Activated CD4-positive, alpha-beta T cell treated with anti-CD3 and anti-CD28 coated beads, Interleukin-2, amount 50 U/mL, for 16 hours (primary cell): Measurements from ENCODE around the gene SCAMP5.

Experiments used
- DNase-seq: peaks from one replicate; pipeline ENCODE4 v3.0.0-alpha.2; 2020

Gene SCAMP5, protein sequence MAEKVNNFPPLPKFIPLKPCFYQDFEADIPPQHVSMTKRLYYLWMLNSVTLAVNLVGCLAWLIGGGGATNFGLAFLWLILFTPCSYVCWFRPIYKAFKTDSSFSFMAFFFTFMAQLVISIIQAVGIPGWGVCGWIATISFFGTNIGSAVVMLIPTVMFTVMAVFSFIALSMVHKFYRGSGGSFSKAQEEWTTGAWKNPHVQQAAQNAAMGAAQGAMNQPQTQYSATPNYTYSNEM

DNA sequence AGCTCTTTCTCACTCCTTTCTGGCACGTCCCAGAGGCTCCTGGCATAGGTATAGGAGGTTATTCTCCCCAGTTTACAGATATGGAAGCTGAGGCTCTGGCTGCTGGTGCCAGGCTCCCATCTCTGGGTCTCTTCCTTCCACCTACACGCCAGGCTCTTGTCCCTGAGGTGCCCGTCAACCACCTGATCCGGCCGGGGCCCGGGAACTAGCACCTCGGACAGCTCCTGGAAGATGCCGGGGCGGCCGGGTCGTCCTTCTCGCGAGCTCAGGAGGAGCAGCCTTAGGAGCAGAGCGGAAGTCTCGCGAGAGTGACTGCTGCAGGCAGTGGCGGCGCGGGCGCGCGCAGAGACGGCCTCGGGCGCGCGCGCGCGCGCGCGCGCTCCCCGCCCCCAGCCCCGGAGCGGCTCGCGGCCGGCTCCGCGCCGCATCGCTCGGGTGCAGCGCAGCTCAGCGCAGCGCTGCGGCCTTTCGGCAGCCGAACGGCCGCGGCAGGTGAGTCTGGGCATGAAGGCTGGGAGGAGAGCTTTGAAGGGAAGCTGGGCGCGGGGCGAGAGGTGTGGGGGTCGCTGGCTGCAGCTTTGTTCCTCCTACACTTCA, at the start of gene SCAMP5:
TSS of gene SCAMP5 (plus strand) at position 382 of the 597 bp plus-strand sequence. CDS start 16,277 bp downstream, outside the sequence.
- DNase-seq = peak; percentile 95

DNA sequence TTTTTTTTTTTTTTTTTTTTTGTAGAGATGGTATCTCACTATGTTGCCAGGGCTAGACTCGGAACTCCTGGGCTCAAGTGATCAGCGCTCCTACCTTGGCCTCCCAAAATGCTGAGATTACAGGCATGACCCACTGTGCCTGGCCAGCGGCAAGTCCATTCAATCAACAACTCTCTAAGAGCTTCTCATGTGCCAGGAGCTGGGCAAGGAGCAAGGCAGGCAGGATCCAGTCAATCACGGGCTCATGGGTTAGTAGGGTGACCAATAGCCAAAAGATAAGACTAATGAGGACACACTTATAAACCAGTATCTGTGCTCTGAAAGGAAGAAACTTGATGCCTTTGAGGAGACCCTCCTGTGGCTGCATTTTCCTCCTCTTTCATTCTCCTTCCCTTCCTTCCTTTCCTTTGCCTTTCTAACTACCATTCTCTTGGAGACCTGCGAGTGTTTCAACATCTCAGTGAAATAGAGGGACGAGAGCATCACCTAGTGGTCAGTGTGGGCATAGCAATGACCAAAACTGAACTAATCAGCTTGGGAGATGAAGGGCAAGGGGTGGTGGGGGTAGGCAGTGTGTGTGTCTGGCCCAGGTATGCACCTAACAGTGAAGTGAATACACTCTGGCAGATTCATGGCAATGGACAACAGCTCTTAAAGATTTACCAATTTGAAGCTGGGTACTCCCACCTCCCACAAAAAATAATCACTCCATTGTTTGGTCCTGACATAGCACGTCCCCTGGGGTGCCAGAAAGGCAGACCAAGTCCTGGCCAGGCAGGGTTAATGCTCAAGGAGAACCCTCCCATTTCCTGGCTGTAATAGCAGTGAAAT, 45.1 kb upstream of the SCAMP5 start:
- DNase-seq = peak; percentile 82

DNA sequence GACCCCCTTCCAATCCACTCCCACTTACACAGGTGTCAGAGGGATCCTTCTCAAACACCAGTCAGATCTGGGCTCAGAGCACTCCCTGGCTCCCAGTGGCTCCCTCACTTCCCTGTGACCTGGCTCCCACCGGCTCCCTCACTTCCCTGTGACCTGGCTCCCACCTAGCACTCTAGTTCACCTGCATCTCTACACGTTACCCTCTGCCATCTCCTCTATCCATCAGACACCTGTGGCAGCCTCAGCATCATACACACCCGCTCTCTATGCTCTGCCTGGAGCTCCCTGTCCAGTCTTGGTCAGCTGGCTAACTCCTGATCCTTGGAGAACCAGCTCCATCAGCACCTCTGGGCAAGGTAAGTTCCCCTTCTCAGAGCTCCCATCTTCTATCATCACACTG, 44.4 kb upstream of the SCAMP5 start:
- no peak for DNase-seq

DNA sequence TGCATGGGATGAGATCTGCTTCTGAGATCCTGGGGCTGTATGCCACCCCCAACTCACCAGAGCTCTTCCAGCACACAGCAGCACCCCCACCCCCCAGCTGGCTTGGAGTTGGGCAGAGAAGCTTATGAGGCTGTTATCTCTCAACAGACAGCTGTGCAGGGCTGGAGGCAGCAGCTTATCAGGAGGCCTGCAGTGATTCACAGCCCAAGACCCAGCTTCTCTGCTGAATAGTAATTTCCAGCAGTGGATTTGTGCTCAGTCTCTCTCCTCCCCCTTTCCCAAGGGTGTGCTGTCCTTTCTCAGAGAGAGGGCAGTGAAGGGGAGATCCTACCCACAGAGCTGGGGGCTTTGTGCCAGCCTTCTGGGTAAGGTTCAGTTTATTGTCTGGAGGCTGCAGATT, 40.8 kb upstream of the SCAMP5 start:
- no peak for DNase-seq

GRCh38 chr15:74955017-74955416, 40.3 kb upstream of the SCAMP5 start:
- DNase-seq = no peak

- peak; percentile 75 for DNase-seq
Observed at GRCh38 chr15:74955796-74956647, 39.3 kb upstream of the SCAMP5 start.

DNA sequence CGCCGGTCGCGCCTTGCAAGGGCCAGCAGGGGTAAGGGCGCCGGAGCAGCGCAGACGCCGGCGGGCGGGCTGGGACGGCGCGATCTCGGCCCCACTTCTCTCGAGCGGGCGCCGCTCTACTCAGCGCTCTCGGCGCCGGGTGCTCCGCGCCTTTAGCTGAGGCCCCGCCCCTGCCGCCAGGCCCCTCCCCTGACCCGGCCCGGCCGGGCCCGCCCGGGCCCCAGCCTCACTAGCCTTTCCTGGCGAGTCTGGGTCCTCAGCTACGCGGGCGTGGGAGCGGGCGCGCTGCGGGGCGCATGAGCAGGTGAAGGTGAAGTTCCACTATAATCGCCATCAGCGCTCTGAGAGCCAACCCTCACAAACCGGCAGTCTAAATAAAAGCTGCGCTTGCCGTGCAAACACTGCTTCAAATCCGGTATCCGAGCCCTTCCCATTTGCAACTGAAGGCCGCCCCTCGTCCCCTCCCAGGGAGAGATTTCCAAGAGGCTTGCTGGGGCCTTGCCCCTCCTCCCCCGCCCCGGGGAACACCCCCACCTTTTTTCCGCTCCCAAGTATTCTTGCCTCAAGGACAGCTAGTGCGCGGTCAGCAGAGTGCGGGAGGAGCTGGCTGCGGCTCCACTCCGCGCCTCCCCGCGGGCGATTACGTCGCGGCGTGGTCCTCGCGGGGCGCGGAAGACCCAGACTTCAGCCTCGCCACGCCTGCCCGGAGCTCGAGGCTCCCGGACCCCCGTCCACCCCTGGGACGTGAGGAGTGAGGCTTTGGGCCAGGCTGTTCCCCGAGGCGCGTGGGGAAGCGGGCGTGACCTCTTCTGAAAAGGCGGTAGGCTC, 38.5 kb upstream of the SCAMP5 start, which contains the start of gene RPP25:
TSS of gene RPP25 (minus strand) at position 125 of the 828 bp plus-strand sequence. CDS start 189 bp downstream, outside the sequence.
- peak; percentile 79 for DNase-seq

DNA sequence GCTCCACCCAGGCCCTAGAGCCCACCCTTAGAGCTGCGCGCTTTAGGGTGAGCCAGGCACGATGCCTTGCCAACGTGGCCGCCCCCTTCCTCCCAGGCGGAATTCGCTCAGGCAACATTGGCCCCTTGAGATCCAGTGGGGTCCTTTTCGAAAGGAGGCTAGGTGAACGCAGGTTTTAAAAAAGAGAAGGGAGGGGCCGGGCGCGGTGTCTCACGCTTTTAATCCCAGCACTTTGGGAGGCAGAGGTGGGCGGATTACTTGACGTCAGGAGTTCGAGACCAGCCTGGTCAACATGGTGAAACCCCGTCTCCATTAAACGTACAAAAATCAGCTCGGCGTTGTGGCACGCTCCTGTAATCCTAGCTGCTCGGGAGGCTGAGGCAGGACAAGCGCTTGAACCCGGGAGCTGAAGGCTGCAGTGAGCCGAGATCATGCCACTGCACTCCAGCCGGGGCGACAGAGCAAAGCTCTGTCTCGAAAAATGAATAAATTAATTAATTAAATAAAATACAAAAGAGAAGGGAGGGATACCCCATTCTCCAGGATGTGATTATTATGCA, 37.8 kb upstream of the SCAMP5 start:
- DNase-seq = no peak

- no peak for DNase-seq
Observed at GRCh38 chr15:74958320-74958907, 36.9 kb upstream of the SCAMP5 start.

GRCh38 chr15:74958908-74959585, 36.3 kb upstream of the SCAMP5 start:
- DNase-seq = no peak

GRCh38 chr15:74959586-74959939, 35.8 kb upstream of the SCAMP5 start:
- DNase-seq = no peak

GRCh38 chr15:74960286-74960685, 35.1 kb upstream of the SCAMP5 start:
- DNase-seq = no peak

GRCh38 chr15:74960995-74961588, 34.3 kb upstream of the SCAMP5 start:
- peak; percentile 30 for DNase-seq

- no peak for DNase-seq
Observed at GRCh38 chr15:74961616-74962015, 33.7 kb upstream of the SCAMP5 start.

- DNase-seq = no peak
Observed at GRCh38 chr15:74962219-74962618, 33.1 kb upstream of the SCAMP5 start.

DNA sequence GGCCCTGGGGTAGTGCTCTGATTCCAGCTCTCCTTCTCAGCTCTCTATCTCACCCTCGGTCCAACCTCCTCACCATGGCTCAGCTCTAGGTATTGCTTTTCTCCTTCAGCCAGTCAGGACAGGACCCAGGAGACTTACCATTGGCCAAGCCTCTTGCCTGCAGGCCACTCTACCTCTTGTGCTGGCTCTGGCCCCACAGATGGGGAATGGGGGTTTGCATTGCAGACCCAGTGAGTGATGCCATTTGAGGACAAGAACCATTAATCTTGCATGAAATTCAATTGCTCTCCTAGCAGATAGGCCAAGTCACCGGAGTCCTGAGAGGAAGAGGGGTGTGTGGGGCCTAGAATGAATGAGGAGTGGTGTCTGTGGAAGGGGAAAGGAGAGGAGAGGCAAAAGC, 32.7 kb upstream of the SCAMP5 start:
- no peak for DNase-seq

- no peak for DNase-seq
Observed at GRCh38 chr15:74963213-74963612, 32.1 kb upstream of the SCAMP5 start.

DNA sequence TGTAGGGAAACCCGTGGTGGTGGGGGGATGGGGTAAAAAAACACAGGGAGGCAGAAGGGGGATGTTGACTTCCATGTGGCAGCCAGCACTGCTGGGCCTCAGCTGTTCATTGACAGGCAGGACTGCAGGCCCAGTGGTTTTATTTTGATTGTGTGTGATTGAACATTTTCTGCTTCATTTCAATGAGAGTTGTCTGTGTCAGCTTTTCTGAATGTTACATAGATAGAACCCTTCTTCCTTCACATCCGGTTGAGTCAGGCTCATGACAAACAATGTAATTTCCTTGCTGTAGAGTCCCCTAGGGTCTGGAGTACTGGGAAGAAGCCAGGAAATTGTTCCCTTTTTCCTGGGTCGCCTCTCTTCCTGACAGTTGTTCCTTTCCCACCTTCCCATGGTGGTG, 30.6 kb upstream of the SCAMP5 start:
- DNase-seq = no peak

DNA sequence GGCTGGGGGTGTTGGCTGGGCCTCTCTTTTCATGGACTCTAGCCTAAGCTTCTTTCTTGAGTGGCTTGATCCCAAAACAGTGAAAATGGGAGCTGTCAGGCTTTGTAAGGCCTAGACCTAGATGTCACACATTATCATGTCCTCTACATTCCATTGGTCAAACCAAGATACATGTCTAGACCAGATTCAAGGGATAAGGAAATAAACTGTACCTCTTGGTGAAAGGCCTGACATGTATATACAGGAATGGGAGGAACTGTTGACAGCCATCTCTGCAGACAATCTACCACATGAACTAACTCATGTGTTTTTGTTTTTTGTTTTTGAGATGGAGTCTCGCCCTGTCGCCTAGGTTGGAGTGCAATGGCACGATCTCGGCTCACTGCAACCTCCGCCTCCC, 27.7 kb upstream of the SCAMP5 start:
- no peak for DNase-seq

DNA sequence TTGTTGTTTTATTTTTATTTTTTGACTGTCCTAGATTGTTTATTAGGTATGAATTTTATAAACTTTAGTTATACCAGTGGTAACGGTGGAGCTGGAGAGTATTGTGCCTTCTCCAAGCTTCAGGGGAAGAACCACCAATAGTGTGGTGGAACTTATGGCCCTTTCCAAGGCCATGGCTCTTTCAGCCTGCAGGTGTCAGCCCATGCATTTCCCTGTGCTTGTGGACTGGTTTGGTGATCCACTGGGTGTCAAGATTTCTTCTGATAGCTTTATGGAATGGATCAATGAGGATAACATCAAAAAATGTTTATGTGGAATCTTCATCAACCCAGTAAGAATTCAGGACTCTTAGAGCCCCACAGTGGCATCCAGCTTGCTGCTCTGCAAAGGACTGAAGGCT, 19.2 kb upstream of the SCAMP5 start:
- DNase-seq = no peak
